SU-DHL-6 (cell line): Measurements from ENCODE around the gene AFF3.

Source experiments
- H2AFZ ChIP-seq: fragments of 200-600 bp; sonication (generic); 2 replicates; pipeline ENCODE4 v1.6.1; 2014; ENCODE audit warnings: low read depth, mild to moderate bottlenecking, moderate library complexity, mixed read lengths, antibody characterized with exemption, low read length; ENCODE audit not compliant: severe bottlenecking
- H3F3A ChIP-seq: fragments of 200-600 bp; shearing (Covaris generic); 2 replicates; pipeline ENCODE4 v1.6.0; 2016; ENCODE audit warnings: antibody characterized with exemption, mild to moderate bottlenecking; ENCODE audit not compliant: insufficient read depth
- H3K27ac ChIP-seq: fragments of 200-600 bp; sonication (generic); 2 replicates; pipeline ENCODE4 v1.5.1; 2016; ENCODE audit warnings: low read depth, mild to moderate bottlenecking, low read length, moderate library complexity, mixed read lengths
- H3K27me3 ChIP-seq: fragments of 200-600 bp; sonication (generic), shearing (Covaris generic); 2 replicates; pipeline ENCODE4 v1.6.0; 2014; ENCODE audit warnings: mild to moderate bottlenecking, low read length
- H3K36me3 ChIP-seq: fragments of 200-600 bp; sonication (generic); 2 replicates; pipeline ENCODE4 v1.6.1; 2014; ENCODE audit warnings: mild to moderate bottlenecking, low read length, mixed read lengths
- H3K4me2 ChIP-seq: fragments of 300-600, 200-600 bp; shearing (Covaris generic), sonication (generic); 2 replicates; pipeline ENCODE4 v1.6.0; 2014; ENCODE audit warnings: low read length, low read depth, mild to moderate bottlenecking; ENCODE audit not compliant: poor library complexity, severe bottlenecking
- H3K4me3 ChIP-seq: fragments of 200-600 bp; sonication (generic); 2 replicates; pipeline ENCODE4 v1.5.1; 2014; ENCODE audit warnings: antibody characterized with exemption, low read length, mild to moderate bottlenecking, mixed read lengths; ENCODE audit not compliant: insufficient read depth, poor library complexity, severe bottlenecking
- H3K79me2 ChIP-seq: fragments of 200-600 bp; sonication (generic); 2 replicates; pipeline ENCODE4 v1.6.1; 2014; ENCODE audit warnings: mild to moderate bottlenecking, low read length, moderate library complexity; ENCODE audit not compliant: insufficient read depth
- H3K9ac ChIP-seq: fragments of 200-600 bp; sonication (generic); 2 replicates; pipeline ENCODE4 v1.7.0; 2014; ENCODE audit warnings: mild to moderate bottlenecking, low read length
- H3K9me2 ChIP-seq: fragments of 200-600 bp; sonication (generic); replicated peaks from 2 replicates; pipeline ENCODE4 v1.6.1; 2014; ENCODE audit warnings: low read length; ENCODE audit not compliant: insufficient read depth
- H3K9me3 ChIP-seq: fragments of 200-600 bp; sonication (generic); 2 replicates; pipeline ENCODE4 v1.6.1; 2014; ENCODE audit warnings: low read length, mixed read lengths; ENCODE audit not compliant: insufficient read depth
- H4K20me1 ChIP-seq: fragments of 200-600 bp; sonication (generic); 2 replicates; pipeline ENCODE4 v1.6.1; 2014; ENCODE audit warnings: low read depth, mild to moderate bottlenecking, antibody characterized with exemption, low read length, moderate library complexity, mixed read lengths
- CTCF ChIP-seq: fragments of 200-600 bp; sonication (generic); IDR thresholded peaks from one replicate; pipeline ENCODE4 v1.5.1; 2017; ENCODE audit warnings: antibody characterized with exemption, mild to moderate bottlenecking, low read length, moderate library complexity; ENCODE audit not compliant: insufficient read depth, poor library complexity, severe bottlenecking
- EZH2phosphoT487 ChIP-seq: fragments of 200-600 bp; sonication (generic), shearing (Covaris generic); conservative IDR thresholded peaks from 2 replicates; pipeline ENCODE4 v1.6.1; 2018; ENCODE audit warnings: mild to moderate bottlenecking, antibody characterized with exemption, low read length, moderate library complexity, mixed read lengths

Gene AFF3

GRCh38 chr2:100182494-100183361, 40.3 kb upstream of the AFF3 start:
- Histone ChIP-seq H3K27ac (no peak overlapping the region), H3K9me3 (no peaks in the 10 kb centered on the region), H3K36me3 (no peaks in the 10 kb centered on the region), H3K4me3 (no peak overlapping the region), H3K4me2 (no peak overlapping the region), H2AFZ (no peak overlapping the region), H3K9me2 (no peaks in the 10 kb centered on the region), H4K20me1 (no peaks in the 10 kb centered on the region), H3K9ac (no peak overlapping the region), H3K27me3 (no peaks in the 10 kb centered on the region), H3K79me2 (no peaks in the 10 kb centered on the region), H3F3A (no peaks in the 10 kb centered on the region)
- TF ChIP-seq EZH2phosphoT487, result no peak
- no peak for TF ChIP-seq CTCF

DNA sequence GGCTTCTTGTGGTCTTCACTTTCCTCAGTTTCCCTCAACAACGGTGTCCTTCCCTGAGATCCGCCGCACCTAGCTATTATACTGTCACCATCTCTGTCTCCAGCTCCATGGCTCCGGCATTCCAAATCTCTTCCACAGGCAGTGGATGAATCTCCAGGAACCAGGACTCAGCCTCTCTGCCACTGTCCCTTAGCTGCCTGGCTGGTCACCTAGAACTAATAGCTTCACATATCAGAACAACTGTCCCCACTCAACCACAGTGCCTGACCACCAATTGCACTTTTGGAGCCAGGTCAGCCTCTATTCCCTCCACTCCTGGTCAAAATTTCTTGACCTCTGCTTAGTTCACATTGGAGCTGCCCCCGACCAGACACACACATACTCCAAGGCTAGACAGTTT, 38.1 kb upstream of the AFF3 start:
- Histone ChIP-seq H3K4me3 (no peak overlapping the region), H3K4me2 (no peak overlapping the region), H3K36me3 (no peaks in the 10 kb centered on the region), H3K27ac (no peak overlapping the region), H3K79me2 (no peaks in the 10 kb centered on the region), H2AFZ (no peak overlapping the region), H3F3A (no peaks in the 10 kb centered on the region), H3K9me2 (no peaks in the 10 kb centered on the region), H3K9ac (no peak overlapping the region), H3K27me3 (no peaks in the 10 kb centered on the region), H4K20me1 (no peaks in the 10 kb centered on the region), H3K9me3 (no peaks in the 10 kb centered on the region)
- TF ChIP-seq EZH2phosphoT487 (no peak), CTCF (no peak)

DNA sequence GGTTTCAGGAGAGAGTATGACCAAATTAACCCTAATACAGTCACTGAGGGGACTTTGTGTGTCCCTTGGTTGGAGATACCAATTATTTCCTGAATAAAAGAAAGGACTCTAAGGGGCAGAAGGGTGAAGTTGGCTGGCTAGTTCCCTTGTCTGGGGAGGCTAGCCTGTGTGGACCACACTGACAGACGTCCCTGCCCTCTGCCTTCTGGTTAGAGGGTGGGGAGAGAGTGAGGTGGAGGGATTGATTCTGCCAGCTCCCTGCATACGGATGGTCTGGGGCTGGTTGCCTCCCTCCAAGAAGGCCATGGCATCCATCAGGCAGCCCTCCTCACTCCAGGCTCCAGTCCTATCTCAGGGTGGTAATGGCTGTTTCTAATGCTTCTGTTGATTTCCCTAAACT, 37.4 kb upstream of the AFF3 start:
- H4K20me1 ChIP-seq, result no peaks in the 10 kb centered on the region
- no peak for TF ChIP-seq CTCF
- TF ChIP-seq EZH2phosphoT487, result no peak

More for the DNA sequence above, 37.4 kb upstream of the AFF3 start:
- Histone ChIP-seq H3K4me3 (no peak overlapping the region), H2AFZ (no peak overlapping the region), H3F3A (no peaks in the 10 kb centered on the region), H3K27me3 (no peaks in the 10 kb centered on the region), H3K4me2 (no peak overlapping the region), H3K79me2 (no peaks in the 10 kb centered on the region), H3K9ac (no peak overlapping the region), H3K36me3 (no peaks in the 10 kb centered on the region), H3K27ac (no peak overlapping the region), H3K9me2 (no peaks in the 10 kb centered on the region), H3K9me3 (no peaks in the 10 kb centered on the region)
